ENCODE measurements around the gene CAGE1. TPM values are rescaled to one million over a fixed set of nuclear protein-coding genes. Genes with fewer than 3 reads are reported as not detected.

Gene CAGE1
- total RNA-seq, 1 donor from 2014 or later = 0.07 TPM

DNA sequence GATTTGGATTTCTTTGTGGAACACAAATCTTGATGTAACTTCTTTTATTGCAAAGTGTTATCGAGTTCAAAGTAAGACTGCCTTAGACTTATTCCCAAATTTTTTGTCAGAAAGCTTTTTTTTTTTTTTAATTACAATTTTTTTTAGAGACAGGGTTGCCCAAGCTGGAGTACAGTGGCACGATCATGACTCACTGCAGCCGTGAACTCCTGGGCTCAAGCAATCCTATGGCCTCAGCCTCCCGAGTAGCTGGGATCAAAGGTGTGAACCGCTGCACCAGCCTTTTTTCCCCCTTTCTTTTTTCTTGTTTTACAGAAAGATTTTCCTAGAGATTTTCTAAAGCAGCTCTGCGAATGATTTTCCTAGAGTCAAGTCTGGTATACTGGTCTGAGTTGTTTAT, 2.9 kb upstream of the CAGE1 start:
- H3K4me3 Mint-ChIP-seq = no peak overlapping the region
- no peaks in the 10 kb centered on the region for H3K27me3 Mint-ChIP-seq
- DNase-seq = no peak
- ChIA-PET CTCF (interaction anchor here (5.1 kb wide), 1 partner anchor 116 kb away, joined by 39 read pairs; no protein-coding TSS in a partner anchor), POLR2A (no interaction called here)
- ATAC-seq (ENCODE audit: low read depth) = no peak
- H3K4me1 Mint-ChIP-seq = peaks cover 34% of the 10 kb centered on the region
- intact Hi-C loops (cut with micrococcal nuclease) = loop anchor here (10.0 kb wide), 1 partner anchor 668 kb away; no protein-coding TSS in a partner anchor
- no peak overlapping the region for H3K27ac Mint-ChIP-seq
- peaks cover 65% of the 10 kb centered on the region for H3K36me3 Mint-ChIP-seq (ENCODE audit: low read depth)
- no peaks in the 10 kb centered on the region for H3K9me3 Mint-ChIP-seq
- no peak for TF ChIP-seq CTCF (IDR thresholded peaks at IDR 0.05)

GRCh38 chr6:7391151-7391550, 1.6 kb upstream of the CAGE1 start:
- H3K4me1 Mint-ChIP-seq = peaks cover 34% of the 10 kb centered on the region
- ChIA-PET CTCF (interaction anchor here (5.1 kb wide), 1 partner anchor 115 kb away, joined by 39 read pairs; no protein-coding TSS in a partner anchor), POLR2A (interaction anchor here (3.9 kb wide), 1 partner anchor 78 kb away, joined by 75 read pairs; the partner anchor contains the start of gene SSR1)
- no peak for DNase-seq
- ATAC-seq (ENCODE audit: low read depth) = no peak
- TF ChIP-seq CTCF (IDR thresholded peaks at IDR 0.05) = no peak
- peak overlapping the region; percentile 96 for H3K4me3 Mint-ChIP-seq
- no peak overlapping the region for H3K27ac Mint-ChIP-seq
- intact Hi-C loops (cut with micrococcal nuclease) = loop anchor here (10.0 kb wide), 1 partner anchor 666 kb away; no protein-coding TSS in a partner anchor
- H3K27me3 Mint-ChIP-seq = no peaks in the 10 kb centered on the region
- H3K9me3 Mint-ChIP-seq = no peaks in the 10 kb centered on the region
- peaks cover 56% of the 10 kb centered on the region for H3K36me3 Mint-ChIP-seq (ENCODE audit: low read depth)

GRCh38 chr6:7390226-7390878, 810 bp upstream of the CAGE1 start:
- TF ChIP-seq CTCF (IDR thresholded peaks at IDR 0.05) = no peak
- intact Hi-C loops (cut with micrococcal nuclease) = loop anchor here (10.0 kb wide), 1 partner anchor 666 kb away; no protein-coding TSS in a partner anchor
- Mint-ChIP-seq H3K4me1 (peaks cover 34% of the 10 kb centered on the region), H3K36me3 (ENCODE audit: low read depth) (peaks cover 49% of the 10 kb centered on the region), H3K9me3 (no peaks in the 10 kb centered on the region), H3K27me3 (no peaks in the 10 kb centered on the region), H3K27ac (peak overlapping the region; percentile 100), H3K4me3 (peak overlapping the region; percentile 96)
- ATAC-seq (ENCODE audit: low read depth) = no peak
- ChIA-PET CTCF (interaction anchor here (1.3 to 5.1 kb wide), 2 partner anchors 84 to 114 kb away, joined by 4 to 39 read pairs; no protein-coding TSS in a partner anchor), POLR2A (interaction anchor here (0.5 to 3.9 kb wide), 14 partner anchors 27 to 803 kb away, joined by 3 to 75 read pairs (median 4); partner anchors contain the start of genes BLOC1S5, EEF1E1, SNRNP48 and SSR1)
- no peak for DNase-seq

- intact Hi-C loops (cut with micrococcal nuclease) = loop anchor here (1.0 to 5.0 kb wide), 6 partner anchors 76 to 713 kb away; partner anchors contain the start of genes BLOC1S5, EEF1E1, SNRNP48 and SSR1
- peaks cover 34% of the 10 kb centered on the region for H3K4me1 Mint-ChIP-seq
- TF ChIP-seq CTCF (IDR thresholded peaks at IDR 0.05) = no peak
- ATAC-seq (ENCODE audit: low read depth) (no peak), DNase-seq (no peak)
- H3K4me3 Mint-ChIP-seq = peak overlapping the region; percentile 96
- CTCF ChIA-PET = interaction anchor here (1.3 to 5.1 kb wide), 2 partner anchors 83 to 113 kb away, joined by 4 to 39 read pairs; no protein-coding TSS in a partner anchor
- no peaks in the 10 kb centered on the region for H3K27me3 Mint-ChIP-seq
- POLR2A ChIA-PET = interaction anchor here (0.9 to 3.9 kb wide), 12 partner anchors 26 to 802 kb away, joined by 3 to 75 read pairs (median 5); partner anchors contain the start of genes BLOC1S5, EEF1E1, SNRNP48 and SSR1
- peak overlapping the region; percentile 100 for H3K27ac Mint-ChIP-seq
- no peaks in the 10 kb centered on the region for H3K9me3 Mint-ChIP-seq
- peaks cover 37% of the 10 kb centered on the region for H3K36me3 Mint-ChIP-seq (ENCODE audit: low read depth)
These were observed 436 bp downstream of the CAGE1 start for GRCh38 chr6:7389162-7389450.

DNA sequence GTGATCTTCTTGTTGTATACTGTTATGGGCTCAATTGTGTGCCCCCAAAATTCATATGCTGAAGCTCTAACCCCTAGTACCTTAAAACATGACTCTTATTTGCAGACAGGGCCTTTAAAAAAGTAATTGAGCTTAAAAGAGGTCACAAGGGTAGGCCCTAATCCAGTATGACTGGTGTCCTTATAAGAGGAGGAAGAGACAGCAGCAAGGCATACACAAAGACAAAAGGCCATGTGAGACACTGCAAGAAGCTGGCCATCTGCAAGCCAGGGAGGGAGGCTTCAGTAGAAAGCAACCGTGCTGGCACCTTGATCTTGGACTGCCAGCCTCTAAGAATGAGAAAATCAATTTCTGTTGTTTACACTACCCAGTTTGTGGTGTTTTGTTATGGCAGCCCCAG, 8.4 kb downstream of the CAGE1 start:
- no peak overlapping the region for H3K4me3 Mint-ChIP-seq
- ATAC-seq (ENCODE audit: low read depth) (no peak), DNase-seq (no peak)
- no peaks in the 10 kb centered on the region for H3K36me3 Mint-ChIP-seq (ENCODE audit: low read depth)
- no peaks in the 10 kb centered on the region for H3K9me3 Mint-ChIP-seq
- no peaks in the 10 kb centered on the region for H3K4me1 Mint-ChIP-seq
- intact Hi-C loops (cut with micrococcal nuclease) = no loop called here
- H3K27me3 Mint-ChIP-seq = peaks cover 2% of the 10 kb centered on the region
- no peak overlapping the region for H3K27ac Mint-ChIP-seq
- CTCF ChIA-PET = no interaction called here
- no peak for TF ChIP-seq CTCF (IDR thresholded peaks at IDR 0.05)
- POLR2A ChIA-PET = no interaction called here
